K562 (cell line): ENCODE results near the gene MMP23B. TPM values are rescaled to one million over a fixed set of nuclear protein-coding genes. Genes with fewer than 3 reads are reported as not detected.

Experiments used
- CGGBP1 ChIP-seq: fragments of 250-450 bp; sonication (Bioruptor Pico); IDR thresholded peaks from 2 replicates; pipeline ENCODE4 v1.9.0; 2021; ENCODE audit warnings: mild to moderate bottlenecking
- E2F1 ChIP-seq: sonication (generic); formaldehyde crosslinking; IDR thresholded peaks from 2 replicates; pipeline ENCODE4 v1.8.1; 2023; ENCODE audit warnings: mild to moderate bottlenecking, missing genetic modification reagents, moderate library complexity
- E2F8 ChIP-seq: fragments of 450-650 bp; IDR thresholded peaks from 2 replicates; pipeline ENCODE4 v1.7.1; 2018; ENCODE audit warnings: mild to moderate bottlenecking, low read depth; ENCODE audit not compliant: partially characterized antibody
- ETS1 ChIP-seq: conservative IDR thresholded peaks from 2 replicates; pipeline ENCODE4 v1.6.1; 2011; ENCODE audit warnings: low read depth, mild to moderate bottlenecking, low read length; ENCODE audit not compliant: control insufficient read depth
- ETV1 ChIP-seq: fragments of 450-650 bp; conservative IDR thresholded peaks from 2 replicates; pipeline ENCODE4 v1.6.1; 2016; ENCODE audit warnings: missing genetic modification characterization, control low read depth, low read depth, missing compliant biosample characterization
- GABPA ChIP-seq: fragments of 200-800 bp; sonication (Bioruptor generic); conservative IDR thresholded peaks from 2 replicates; pipeline ENCODE4 v1.6.1; 2016; ENCODE audit warnings: low read depth, missing genetic modification characterization, missing compliant biosample characterization
- KHSRP ChIP-seq: fragments of 450-650 bp; IDR thresholded peaks from 2 replicates; pipeline ENCODE4 v1.6.1; 2017
- L3MBTL2 ChIP-seq: fragments of 450-650 bp; IDR thresholded peaks from 2 replicates; pipeline ENCODE4 v1.6.1; 2016; ENCODE audit warnings: mild to moderate bottlenecking, moderate library complexity
- MTA1 ChIP-seq: fragments of 450-650 bp; IDR thresholded peaks from 2 replicates; pipeline ENCODE4 v1.6.1; 2017; ENCODE audit warnings: borderline replicate concordance
- NBN ChIP-seq: fragments of 450-650 bp; IDR thresholded peaks from 2 replicates; pipeline ENCODE4 v1.6.1; 2016; ENCODE audit warnings: low read depth, mild to moderate bottlenecking
- POLR2A ChIP-seq: fragments of 450-650 bp; conservative IDR thresholded peaks from 2 replicates; pipeline ENCODE4 v1.6.1; 2016
- RBFOX2 ChIP-seq: fragments of 200-400 bp; formaldehyde crosslinking; IDR thresholded peaks from 2 replicates; pipeline ENCODE4 v1.6.1; 2017; ENCODE audit warnings: low read depth, mild to moderate bottlenecking, low read length, moderate library complexity
- SIN3B ChIP-seq: fragments of 450-650 bp; IDR thresholded peaks from 2 replicates; pipeline ENCODE4 v1.6.1; 2017; ENCODE audit warnings: low read depth, mild to moderate bottlenecking, moderate library complexity
- SMAD4 ChIP-seq: fragments of 250-450 bp; sonication (Bioruptor Pico); conservative IDR thresholded peaks from 2 replicates; pipeline ENCODE4 v1.8.0; 2021; ENCODE audit warnings: inconsistent platforms, mild to moderate bottlenecking, moderate library complexity
- VEZF1 ChIP-seq: fragments of 200-800 bp; sonication (Bioruptor generic); IDR thresholded peaks from 2 replicates; pipeline ENCODE4 v1.6.1; 2017; ENCODE audit warnings: missing genetic modification characterization, missing compliant biosample characterization
- ZFX ChIP-seq: sonication (generic); formaldehyde crosslinking; IDR thresholded peaks from 2 replicates; pipeline ENCODE4 v1.8.0; 2022; ENCODE audit warnings: mild to moderate bottlenecking, missing genetic modification reagents, moderate library complexity
- ZKSCAN1 ChIP-seq: fragments of 150-350 bp; IDR thresholded peaks from 2 replicates; pipeline ENCODE4 v1.6.1; 2016; ENCODE audit warnings: low read depth, low read length
- ZNF263 ChIP-seq: sonication (generic); formaldehyde crosslinking; IDR thresholded peaks from 2 replicates; pipeline ENCODE4 v1.8.0; 2022; ENCODE audit warnings: mild to moderate bottlenecking, missing genetic modification reagents, borderline replicate concordance
- polyA plus RNA-seq, 8 experiments: library from polyadenylated mRNA; depleted of rRNA in 4 of 8; stranded (reverse) in 5 of 8; unstranded in 3 of 8; fragments of >200 nt; fragmentation: Nextera tagmentation in 2 of 8; fragmentation: Illumina TruSeq in 1 of 8; extraction: Ambion mirVana in 2 of 8; extraction: Trizol in 1 of 8; gene quantifications; 2 replicates each; pipeline versions ENCODE4 v1.2.1 to v1.2.3, GENCODE V29; 2011 to 2014; ENCODE audit warnings: inconsistent platforms in 1 of 8, missing spikeins in 1 of 8
- total RNA-seq, 7 experiments: library from RNA; depleted of rRNA in 6 of 7; stranded (reverse); fragments of >200 nt in 6 of 7; fragmentation: Illumina TruSeq in 2 of 7; extraction: Trizol in 2 of 7; gene quantifications; 2 replicates each; pipeline versions ENCODE4 v1.2.1 to v1.2.3, GENCODE V29; 2011 to 2021; ENCODE audit warnings: low replicate concordance in 1 of 7

The MMP23B gene
- total and polyA plus RNA-seq, 9 of the 15 experiments (the other 6 are each of a cell fraction or from before 2014, with no cell fraction given), result 0.28 to 1.2 (median 0.41) TPM; not detected in 5

GRCh38 chr1:1658583-1659549 is 26.9 kb downstream of the MMP23B start, which contains the start of gene CDK11B (continued):
- TF ChIP-seq ETS1 (peak; percentile 57; the same call in 1 of the 2 replicates), POLR2A (peak; percentile 81), ETV1 (peak; percentile 94), SMAD4 (CRISPR knock-in tag) (peak; percentile 69; the same call in 1 of the 2 replicates), MTA1 (peak; percentile 100), E2F8 (peak; percentile 98), E2F1 (CRISPR knock-in tag) (peak; percentile 82), CGGBP1 (CRISPR knock-in tag) (peak; percentile 94; the same call in 1 of the 2 replicates), SIN3B (peak; percentile 99), ZKSCAN1 (peak; percentile 61; the same call in 1 of the 2 replicates), NBN (peak; percentile 89; the same call in 1 of the 2 replicates), ZFX (peak; percentile 69), GABPA (tag) (peak; percentile 92), ZNF263 (CRISPR knock-in tag) (peak; percentile 14; the same call in 1 of the 2 replicates), RBFOX2 (peak; percentile 73), VEZF1 (CRISPR knock-in tag) (peak; percentile 42; the same call in 1 of the 2 replicates), L3MBTL2 (peak; percentile 83), KHSRP (peak; percentile 96)
